PC-3 (cell line): ENCODE results near the gene ATP2B2.

Experiments used
- CTCF ChIP-seq: fragments of 300-600 bp; sonication (generic); conservative IDR thresholded peaks from 2 replicates; pipeline ENCODE4 v1.5.1; 2017; ENCODE audit warnings: antibody characterized with exemption, low read depth, mild to moderate bottlenecking, low read length
- EZH2 ChIP-seq: fragments of 300-600 bp; sonication (generic); IDR thresholded peaks from one replicate; pipeline ENCODE4 v1.6.1; 2017; ENCODE audit warnings: antibody characterized with exemption, mild to moderate bottlenecking, low read length; ENCODE audit not compliant: unreplicated experiment
- EZH2phosphoT487 ChIP-seq: fragments of 300-600 bp; sonication (generic); IDR thresholded peaks from 2 replicates; pipeline ENCODE4 v1.6.1; 2018; ENCODE audit warnings: mild to moderate bottlenecking, antibody characterized with exemption, low read length, borderline replicate concordance

GRCh38 chr3:10551821-10552630, 46.6 kb upstream of the ATP2B2 start:
- no peak for TF ChIP-seq CTCF
- no peak for TF ChIP-seq EZH2
- TF ChIP-seq EZH2phosphoT487: no peak
